ENCODE measurements around the gene MATR3.
A peak's percentile ranks its signal among the peaks of the same experiment; 100 is the strongest.

MATR3 gene

DNA sequence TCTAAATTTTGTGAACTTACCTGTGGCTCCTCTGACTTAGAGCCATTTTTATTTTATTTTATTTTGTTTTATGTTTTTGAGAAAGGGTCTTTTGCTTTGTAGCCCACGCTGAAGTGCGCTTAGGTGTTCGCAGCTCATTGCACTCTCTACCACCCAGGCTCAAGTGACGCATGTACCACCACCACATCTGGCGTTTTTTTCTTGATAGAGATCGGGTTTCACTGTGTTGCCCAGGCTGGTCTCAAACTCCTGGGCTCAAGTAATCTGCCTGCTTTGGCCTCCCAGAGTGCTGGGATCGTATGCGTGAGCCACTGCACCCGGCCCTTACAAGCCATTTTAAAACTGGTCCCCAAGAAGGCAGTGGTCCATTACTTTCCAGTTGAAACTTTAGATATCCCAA lies 18.5 kb downstream of the MATR3 start:
- no peak overlapping the region for H3K4me3 ChIP-seq (ENCODE audit: low read depth, low read length)
- no peak for TF ChIP-seq CTCF (IDR thresholded peaks at IDR 0.05; ENCODE audit: borderline replicate concordance, insufficient read depth, low read depth, low read length)

- H3K4me3 ChIP-seq (ENCODE audit: low read depth, low read length) = no peak overlapping the region
- no peak for TF ChIP-seq CTCF (IDR thresholded peaks at IDR 0.05; ENCODE audit: borderline replicate concordance, insufficient read depth, low read depth, low read length)
Measured at GRCh38 chr5:139314276-139314675, 20.7 kb downstream of the MATR3 start.

GRCh38 chr5:139315056-139315615 lies 21.6 kb downstream of the MATR3 start:
- no peak for TF ChIP-seq CTCF (IDR thresholded peaks at IDR 0.05; ENCODE audit: borderline replicate concordance, insufficient read depth, low read depth, low read length)
- H3K4me3 ChIP-seq (ENCODE audit: low read depth, low read length) = no peak overlapping the region

DNA sequence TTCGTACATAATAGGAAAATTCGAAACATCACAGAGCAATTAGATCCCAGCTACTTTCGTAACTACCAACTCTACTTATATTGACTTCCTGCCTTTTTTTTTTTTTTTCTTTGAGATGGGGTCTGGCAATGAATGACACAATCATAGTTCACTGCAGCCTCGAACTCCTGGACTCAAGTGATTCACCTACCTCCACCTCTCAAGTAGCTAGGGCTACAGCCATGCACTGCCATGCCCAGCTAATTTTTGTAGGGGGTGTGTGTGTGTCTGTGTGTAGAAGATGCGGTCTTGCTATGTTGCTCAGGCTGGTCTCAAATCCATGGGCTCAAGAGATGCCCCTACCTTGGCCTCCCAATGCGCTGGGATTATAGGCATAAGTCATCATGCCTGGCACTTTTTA lies 42.3 kb downstream of the MATR3 start:
- TF ChIP-seq CTCF (IDR thresholded peaks at IDR 0.05; ENCODE audit: borderline replicate concordance, insufficient read depth, low read depth, low read length) = no peak
- no peak overlapping the region for H3K4me3 ChIP-seq (ENCODE audit: low read depth, low read length)

DNA sequence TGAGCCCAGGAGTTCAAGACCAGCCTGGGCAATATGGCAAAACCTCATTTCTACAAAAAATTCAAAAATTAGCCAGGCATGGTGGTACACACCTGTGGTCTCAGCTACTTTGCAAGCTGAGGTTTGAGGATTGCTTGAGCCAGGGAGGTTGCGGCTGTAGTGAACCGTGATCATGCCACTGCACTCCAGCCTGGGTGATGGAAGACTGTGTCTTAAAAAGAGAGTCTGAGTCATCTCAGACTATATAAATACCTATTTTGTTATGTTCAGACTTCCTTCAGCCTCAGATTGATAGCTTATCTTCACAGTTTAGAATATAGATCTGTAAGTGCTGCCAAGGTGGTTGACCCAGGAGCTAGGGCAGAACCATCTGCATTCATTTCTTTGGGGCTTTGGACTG lies 46.5 kb downstream of the MATR3 start:
- TF ChIP-seq CTCF (IDR thresholded peaks at IDR 0.05; ENCODE audit: borderline replicate concordance, insufficient read depth, low read depth, low read length) = no peak
- no peak overlapping the region for H3K4me3 ChIP-seq (ENCODE audit: low read depth, low read length)

GRCh38 chr5:139341187-139341688 lies 47.7 kb downstream of the MATR3 start:
- peak overlapping the region; percentile 98 for H3K4me3 ChIP-seq (ENCODE audit: low read depth, low read length)
- no peak for TF ChIP-seq CTCF (IDR thresholded peaks at IDR 0.05; ENCODE audit: borderline replicate concordance, insufficient read depth, low read depth, low read length)

- TF ChIP-seq CTCF (IDR thresholded peaks at IDR 0.05; ENCODE audit: borderline replicate concordance, insufficient read depth, low read depth, low read length) = peak; percentile 90
- H3K4me3 ChIP-seq (ENCODE audit: low read depth, low read length) = peak within 1 kb of the TSS; percentile 98
Measured at GRCh38 chr5:139341689-139342422, 48.3 kb downstream of the MATR3 start, which contains the start of gene PAIP2. PAIP2 (plus strand) TSS chr5:139341854; CDS start chr5:139363785, 21,931 bp downstream.
